GM18951 (cell line): ENCODE results near the gene PDE9A.

Source experiments
- POLR2A ChIP-seq: IDR thresholded peaks from 4 replicates; pipeline ENCODE4 v1.6.1; 2011; ENCODE audit warnings: mild to moderate bottlenecking; ENCODE audit not compliant: insufficient read length, insufficient read depth; ENCODE audit errors: extremely low read depth
- in situ Hi-C: fragments of 300-500 bp; cut with MboI; formaldehyde crosslinking; loops from one replicate; pipeline ENCODE4 v1.12.0; 2022; ENCODE audit warnings: low sequenced_read_pairs, mixed read lengths, inconsistent platforms; ENCODE audit not compliant: unreplicated experiment

The PDE9A gene

GRCh38 chr21:42763581-42764442 is 110.4 kb downstream of the PDE9A start:
- in situ Hi-C loops = no loop called here

GRCh38 chr21:42764443-42764760 is 111.0 kb downstream of the PDE9A start:
- no peak for TF ChIP-seq POLR2A
- in situ Hi-C loops = no loop called here

More at GRCh38 chr21:42763581-42764442, 110.4 kb downstream of the PDE9A start:
- TF ChIP-seq POLR2A = no peak

- in situ Hi-C loops = no loop called here
- TF ChIP-seq POLR2A = no peak
These were observed 111.5 kb downstream of the PDE9A start for GRCh38 chr21:42764883-42765282.

GRCh38 chr21:42765656-42766055 is 112.2 kb downstream of the PDE9A start:
- in situ Hi-C loops = no loop called here
- TF ChIP-seq POLR2A = no peak

- no peak for TF ChIP-seq POLR2A
- in situ Hi-C loops = no loop called here
These were observed 113.5 kb downstream of the PDE9A start for GRCh38 chr21:42766739-42767560.

GRCh38 chr21:42767561-42767835 is 114.1 kb downstream of the PDE9A start:
- no peak for TF ChIP-seq POLR2A
- in situ Hi-C loops = no loop called here

GRCh38 chr21:42768324-42769121 is 115.1 kb downstream of the PDE9A start:
- in situ Hi-C loops = no loop called here
- no peak for TF ChIP-seq POLR2A

GRCh38 chr21:42769183-42769819 is 115.9 kb downstream of the PDE9A start:
- in situ Hi-C loops = no loop called here
- TF ChIP-seq POLR2A = no peak

- in situ Hi-C loops = no loop called here
- TF ChIP-seq POLR2A = no peak
These were observed 116.6 kb downstream of the PDE9A start for GRCh38 chr21:42769820-42770716.

- in situ Hi-C loops = no loop called here
- no peak for TF ChIP-seq POLR2A
These were observed 117.5 kb downstream of the PDE9A start for GRCh38 chr21:42770717-42771502.

- in situ Hi-C loops = no loop called here
- TF ChIP-seq POLR2A = no peak
These were observed 118.0 kb downstream of the PDE9A start for GRCh38 chr21:42771503-42771805.

GRCh38 chr21:42775123-42775522 is 121.7 kb downstream of the PDE9A start:
- no peak for TF ChIP-seq POLR2A

GRCh38 chr21:42775891-42776290 is 122.5 kb downstream of the PDE9A start:
- no peak for TF ChIP-seq POLR2A
- in situ Hi-C loops = no loop called here

More at GRCh38 chr21:42775123-42775522, 121.7 kb downstream of the PDE9A start:
- in situ Hi-C loops = no loop called here
